A549 treated with RU486 at 1 μM for 4 hours (cell line): ENCODE data around the gene BTD. TPM values are rescaled to one million over a fixed set of nuclear protein-coding genes. Genes with fewer than 3 reads are reported as not detected.

Source experiments
- total RNA-seq: library from RNA; stranded (reverse); fragments of 200-300 nt; extraction: Qiagen RNA extraction; gene quantifications from 5 replicates; pipeline ENCODE4 v1.2.3, GENCODE V29; 2022; ENCODE audit warnings: low read depth

BTD gene
- total RNA-seq, result 15.3 to 18.1 TPM (median 16.9 TPM) in 5 replicates

GRCh38 chr3:15601399-15602145 lies at the start of gene BTD, which contains the start of gene HACL1:
Gene BTD, plus strand, starts transcription at chr3:15601745. Its CDS starts 33,695 bp downstream, at chr3:15635440.
Gene HACL1, minus strand, starts transcription at chr3:15601569. Its CDS starts 106 bp downstream, at chr3:15601463.

Other genes starting within 250 kb of the BTD start
- gene METTL6, start 174.2 kb upstream of the BTD start, total RNA-seq, result 19.4 to 31.8 TPM (median 27.6 TPM) in 5 replicates
- gene EAF1, start 174.1 kb upstream of the BTD start, total RNA-seq, result 11.6 to 17.4 TPM (median 16.0 TPM) in 5 replicates
- 0.19 to 0.53 TPM (median 0.36 TPM) in 5 replicates for gene COLQ, start 80.0 kb upstream of the BTD start, total RNA-seq
- 23.4 to 29.4 TPM (median 24.9 TPM) in 5 replicates for gene HACL1, start 176 bp upstream of the BTD start, total RNA-seq
- gene ANKRD28, start 196.2 kb downstream of the BTD start, total RNA-seq, result 39.8 to 57.4 TPM (median 48.3 TPM) in 5 replicates